T-helper 1 cell treated with Interleukin-12 subunit alpha and Interleukin-12 subunit beta and Interleukin-4 antibody, amounts not matched to agents 30 μg/mL and 1 μg/mL, for 36 hours (primary cell): ENCODE measurements around the gene LCLAT1.
"Not testable (repeated sequence)": the region's sequence is repeated elsewhere in the genome, so short reads cannot be mapped to it uniquely, and the experiment has no call there.

Experiments
- H3K27ac Mint-ChIP-seq: one replicate; pipeline ENCODE4 v1.8.0; 2021; ENCODE audit warnings: mild to moderate bottlenecking, mixed read lengths
- H3K27me3 Mint-ChIP-seq: one replicate; pipeline ENCODE4 v1.8.0; 2021; ENCODE audit warnings: low read depth, mixed read lengths
- H3K36me3 Mint-ChIP-seq: one replicate; pipeline ENCODE4 v1.8.0; 2021; ENCODE audit warnings: low read depth, mixed read lengths
- H3K4me1 Mint-ChIP-seq: one replicate; pipeline ENCODE4 v1.8.0; 2021; ENCODE audit warnings: low read depth, mixed read lengths
- H3K4me3 Mint-ChIP-seq: one replicate; pipeline ENCODE4 v1.8.0; 2021; ENCODE audit warnings: mild to moderate bottlenecking, moderate library complexity, mixed read lengths
- H3K9me3 Mint-ChIP-seq: one replicate; pipeline ENCODE4 v1.8.0; 2021; ENCODE audit warnings: mixed read lengths

LCLAT1 gene

DNA sequence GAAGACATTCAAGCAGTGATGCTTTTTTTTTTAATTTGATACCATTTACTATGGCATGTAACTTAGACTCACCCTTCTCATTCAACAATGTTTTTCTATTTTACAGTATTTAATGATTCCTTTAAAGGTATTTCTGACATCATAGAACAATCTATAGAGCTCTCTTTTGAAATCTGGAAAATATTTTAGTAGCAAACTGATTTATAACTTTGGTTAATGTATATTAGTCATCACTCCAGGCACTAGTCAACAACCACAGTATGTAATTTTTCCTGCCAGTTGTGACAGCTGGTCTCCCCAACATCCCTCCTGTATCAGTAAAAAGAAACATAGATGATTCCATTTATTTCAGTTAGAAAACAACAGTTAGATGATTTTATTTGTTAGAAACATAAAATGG, 122.9 kb downstream of the LCLAT1 start:
- no peaks in the 10 kb centered on the region for H3K27me3 Mint-ChIP-seq
- peaks cover 8% of the 10 kb centered on the region for H3K36me3 Mint-ChIP-seq
- H3K4me3 Mint-ChIP-seq: no peak overlapping the region
- H3K27ac Mint-ChIP-seq: no peak overlapping the region
- H3K4me1 Mint-ChIP-seq: peaks cover 9% of the 10 kb centered on the region
- no peaks in the 10 kb centered on the region for H3K9me3 Mint-ChIP-seq

DNA sequence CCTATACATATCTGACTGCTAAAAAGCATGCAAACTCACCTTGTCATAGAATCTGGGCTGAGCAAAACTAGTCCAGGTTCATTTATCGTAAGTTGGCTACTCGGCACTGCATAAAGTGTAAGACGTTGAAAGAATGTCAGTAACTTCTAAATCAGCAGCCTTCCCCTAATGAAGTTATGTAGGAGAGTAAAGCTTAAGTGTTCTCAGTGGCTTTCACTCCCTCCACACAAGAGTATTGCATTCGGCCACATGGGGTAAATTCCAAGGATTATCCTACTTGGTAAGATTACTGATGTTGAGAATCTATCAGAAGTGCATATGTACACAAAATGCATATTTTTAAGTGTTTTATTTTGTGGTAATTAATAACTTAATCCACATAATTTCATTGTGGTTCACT, 130.1 kb downstream of the LCLAT1 start:
- H3K4me1 Mint-ChIP-seq: peaks cover 2% of the 10 kb centered on the region
- peaks cover 9% of the 10 kb centered on the region for H3K36me3 Mint-ChIP-seq
- no peaks in the 10 kb centered on the region for H3K9me3 Mint-ChIP-seq

DNA sequence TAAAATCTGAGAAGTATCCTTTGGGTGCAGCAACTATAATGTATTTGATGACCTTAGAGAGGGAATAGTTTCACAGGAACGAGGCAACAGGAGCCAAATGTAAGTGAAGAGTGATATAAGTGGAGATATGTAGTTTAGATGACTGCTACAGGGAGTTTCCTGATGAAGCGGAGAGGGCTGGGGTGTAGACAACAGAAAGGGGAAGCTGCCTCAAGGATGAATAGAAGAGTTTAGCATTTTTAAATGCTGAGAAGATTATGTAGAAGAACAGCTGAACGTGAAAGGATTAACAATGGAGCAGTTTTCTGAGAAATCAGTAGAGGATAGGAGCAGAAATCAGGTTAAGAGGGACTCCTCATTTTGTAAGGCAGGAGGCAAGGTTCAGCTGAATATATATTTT, 133.3 kb downstream of the LCLAT1 start:
- Mint-ChIP-seq H3K27me3 (no peaks in the 10 kb centered on the region), H3K9me3 (no peaks in the 10 kb centered on the region), H3K4me1 (peaks cover 2% of the 10 kb centered on the region), H3K4me3 (no peak overlapping the region), H3K27ac (no peak overlapping the region), H3K36me3 (peaks cover 4% of the 10 kb centered on the region)

More for the DNA sequence above, 130.1 kb downstream of the LCLAT1 start:
- no peak overlapping the region for H3K27ac Mint-ChIP-seq
- no peak overlapping the region for H3K4me3 Mint-ChIP-seq
- H3K27me3 Mint-ChIP-seq: no peaks in the 10 kb centered on the region

DNA sequence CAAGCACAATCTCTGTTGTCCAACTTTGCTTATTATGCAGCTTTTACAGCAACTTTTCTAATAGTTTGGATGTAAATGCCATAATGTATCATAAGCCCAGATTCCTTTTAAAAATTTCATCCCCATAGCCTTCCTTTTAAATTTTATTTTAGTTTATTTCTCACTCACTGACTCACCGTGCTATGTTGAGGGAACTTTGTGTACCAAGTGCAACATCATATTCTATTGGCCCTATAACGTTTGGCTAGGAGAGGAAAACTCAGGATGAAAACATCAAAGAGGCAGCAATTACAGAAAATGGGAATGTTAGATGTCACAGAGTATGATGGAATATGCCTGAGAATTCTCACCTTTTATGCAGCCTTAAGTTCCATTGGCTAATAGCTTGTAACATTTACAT, 135.5 kb downstream of the LCLAT1 start:
- Mint-ChIP-seq H3K27ac (no peak overlapping the region), H3K4me1 (peaks cover 2% of the 10 kb centered on the region), H3K27me3 (no peaks in the 10 kb centered on the region), H3K36me3 (peaks cover 6% of the 10 kb centered on the region), H3K4me3 (no peak overlapping the region), H3K9me3 (no peaks in the 10 kb centered on the region)

DNA sequence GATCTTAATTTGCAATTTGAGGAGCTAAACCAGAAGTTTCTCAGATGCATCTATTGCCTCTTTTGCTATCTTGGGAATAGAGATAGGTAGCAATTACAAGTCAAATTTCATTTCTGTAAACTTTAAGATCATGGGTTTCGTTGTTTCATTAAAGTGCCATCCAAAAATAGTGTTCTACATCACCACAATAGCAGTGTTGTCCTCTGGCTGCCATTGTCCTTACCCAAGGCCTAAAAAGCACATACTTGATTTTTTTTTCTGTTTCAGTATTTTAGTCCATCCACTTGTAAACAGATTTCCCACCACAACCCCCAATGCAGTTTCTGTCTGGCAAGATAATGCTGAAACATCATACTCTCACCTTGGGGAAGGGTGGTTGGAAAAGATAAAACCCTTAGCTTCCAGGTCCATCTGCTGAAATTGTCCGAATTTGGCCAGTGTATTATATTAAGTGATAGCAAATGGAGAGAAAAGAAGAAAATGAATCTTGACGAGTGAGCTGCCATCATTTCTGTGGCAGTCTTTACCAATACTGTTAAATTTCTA, 136.2 kb downstream of the LCLAT1 start:
- Mint-ChIP-seq H3K27me3 (no peaks in the 10 kb centered on the region), H3K4me1 (peaks cover 2% of the 10 kb centered on the region), H3K36me3 (peaks cover 8% of the 10 kb centered on the region), H3K4me3 (no peak overlapping the region), H3K27ac (no peak overlapping the region), H3K9me3 (no peaks in the 10 kb centered on the region)

DNA sequence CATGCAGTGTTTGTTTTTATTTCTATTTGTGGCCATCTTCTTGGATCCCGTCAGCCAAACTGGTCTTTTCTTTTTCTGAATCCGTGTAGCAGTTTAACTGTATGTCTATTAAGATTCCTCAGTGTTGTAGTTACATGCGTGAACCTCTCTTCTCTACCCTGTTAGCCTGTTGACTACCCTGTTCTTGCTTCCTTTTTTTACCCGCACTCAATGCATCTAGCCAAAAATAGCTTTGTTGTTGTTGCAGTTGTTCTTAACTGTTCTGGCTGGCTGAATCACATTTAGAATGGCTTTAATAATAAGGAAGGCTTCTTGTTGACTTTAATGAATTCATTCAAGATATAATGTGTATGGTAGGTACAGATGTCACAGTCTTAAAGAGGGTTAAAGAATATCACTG, 137.1 kb downstream of the LCLAT1 start:
- no peak overlapping the region for H3K27ac Mint-ChIP-seq
- H3K4me3 Mint-ChIP-seq: no peak overlapping the region
- no peaks in the 10 kb centered on the region for H3K9me3 Mint-ChIP-seq
- peaks cover 8% of the 10 kb centered on the region for H3K36me3 Mint-ChIP-seq
- H3K4me1 Mint-ChIP-seq: peaks cover 2% of the 10 kb centered on the region
- no peaks in the 10 kb centered on the region for H3K27me3 Mint-ChIP-seq

DNA sequence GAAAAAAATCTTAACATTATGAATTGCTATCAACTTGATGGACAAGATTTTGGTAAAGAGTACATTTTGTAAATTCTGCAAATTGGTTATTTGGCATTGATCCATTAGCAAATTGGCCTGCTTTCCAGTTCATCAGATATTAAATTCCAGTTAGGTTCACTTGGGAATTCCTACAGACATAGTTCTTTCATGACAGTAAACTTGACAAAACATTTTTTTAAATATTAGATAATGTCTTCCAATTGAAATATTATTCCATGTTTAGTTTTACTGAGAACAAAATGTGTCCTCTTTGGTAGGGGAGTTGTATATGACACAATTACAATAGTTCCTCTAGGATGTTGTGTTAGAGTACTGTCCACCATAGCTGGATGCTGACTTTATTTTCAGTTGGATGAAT, 141.9 kb downstream of the LCLAT1 start:
- H3K36me3 Mint-ChIP-seq: peaks cover 10% of the 10 kb centered on the region
- no peaks in the 10 kb centered on the region for H3K27me3 Mint-ChIP-seq
- H3K4me3 Mint-ChIP-seq: no peak overlapping the region
- no peaks in the 10 kb centered on the region for H3K4me1 Mint-ChIP-seq
- no peak overlapping the region for H3K27ac Mint-ChIP-seq
- H3K9me3 Mint-ChIP-seq: no peaks in the 10 kb centered on the region

DNA sequence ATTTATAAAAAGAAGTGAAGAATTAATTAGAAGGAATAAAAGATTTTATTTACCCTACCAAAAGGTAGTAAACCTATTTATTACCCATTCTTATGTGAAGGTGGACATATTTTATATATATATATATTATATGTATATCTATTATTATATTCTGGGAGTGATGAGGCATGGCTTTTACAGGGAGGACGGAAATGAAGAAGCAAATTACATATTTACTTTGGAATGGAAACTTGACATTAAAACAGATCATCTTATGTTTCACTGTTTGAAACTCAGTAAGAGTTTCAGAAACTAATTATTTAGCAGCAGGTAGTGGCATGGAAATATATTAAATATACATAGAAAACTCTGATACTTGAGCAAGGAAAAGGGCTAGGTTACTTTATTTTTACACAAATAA, 143.4 kb downstream of the LCLAT1 start:
- H3K36me3 Mint-ChIP-seq: peaks cover 6% of the 10 kb centered on the region
- H3K4me3 Mint-ChIP-seq: no peak overlapping the region
- H3K4me1 Mint-ChIP-seq: no peaks in the 10 kb centered on the region
- no peaks in the 10 kb centered on the region for H3K27me3 Mint-ChIP-seq
- H3K27ac Mint-ChIP-seq: no peak overlapping the region
- H3K9me3 Mint-ChIP-seq: no peaks in the 10 kb centered on the region

DNA sequence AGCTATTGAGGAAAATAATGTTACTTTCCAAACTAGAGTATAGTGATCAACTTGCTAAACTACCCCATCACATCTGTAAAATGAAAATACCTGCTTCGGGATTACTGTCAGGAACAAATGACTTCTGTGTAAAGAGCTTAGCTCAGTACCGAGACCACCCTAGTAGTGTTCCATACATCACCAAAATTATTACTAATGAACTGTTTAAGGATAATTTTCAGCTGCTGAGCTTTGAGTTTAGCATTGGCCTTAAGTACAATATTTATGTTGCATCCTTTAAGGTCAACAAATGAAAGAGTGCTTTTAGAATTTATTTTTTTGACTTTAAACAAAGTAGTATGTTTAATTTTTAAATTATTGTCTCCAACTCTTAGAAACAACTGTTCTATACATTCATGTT, 144.1 kb downstream of the LCLAT1 start:
- Mint-ChIP-seq H3K4me3 (no peak overlapping the region), H3K9me3 (no peaks in the 10 kb centered on the region), H3K36me3 (peaks cover 4% of the 10 kb centered on the region), H3K27ac (no peak overlapping the region), H3K27me3 (no peaks in the 10 kb centered on the region), H3K4me1 (no peaks in the 10 kb centered on the region)

DNA sequence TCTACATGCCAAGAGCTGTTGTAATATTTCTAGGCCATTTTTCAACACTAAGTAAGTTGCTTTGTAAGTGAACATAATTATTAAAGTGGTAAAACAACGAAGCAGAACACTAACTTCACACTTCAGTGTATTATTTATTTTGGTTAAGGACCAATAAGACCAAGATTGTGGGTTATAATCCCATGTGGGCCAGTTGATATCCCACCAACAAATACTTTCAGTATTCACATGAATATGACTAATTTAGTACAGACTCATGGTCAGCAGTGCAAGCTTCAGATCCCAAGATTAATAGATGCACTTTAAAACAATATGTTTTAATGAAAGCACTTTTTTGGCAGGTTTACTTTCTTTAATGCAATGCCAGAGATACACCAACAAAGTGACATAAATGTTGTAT, 154.3 kb downstream of the LCLAT1 start:
- no peak overlapping the region for H3K27ac Mint-ChIP-seq
- no peaks in the 10 kb centered on the region for H3K27me3 Mint-ChIP-seq
- H3K4me3 Mint-ChIP-seq: no peak overlapping the region
- H3K36me3 Mint-ChIP-seq: peaks cover 21% of the 10 kb centered on the region
- H3K4me1 Mint-ChIP-seq: no peaks in the 10 kb centered on the region
- H3K9me3 Mint-ChIP-seq: peaks cover 23% of the 10 kb centered on the region

DNA sequence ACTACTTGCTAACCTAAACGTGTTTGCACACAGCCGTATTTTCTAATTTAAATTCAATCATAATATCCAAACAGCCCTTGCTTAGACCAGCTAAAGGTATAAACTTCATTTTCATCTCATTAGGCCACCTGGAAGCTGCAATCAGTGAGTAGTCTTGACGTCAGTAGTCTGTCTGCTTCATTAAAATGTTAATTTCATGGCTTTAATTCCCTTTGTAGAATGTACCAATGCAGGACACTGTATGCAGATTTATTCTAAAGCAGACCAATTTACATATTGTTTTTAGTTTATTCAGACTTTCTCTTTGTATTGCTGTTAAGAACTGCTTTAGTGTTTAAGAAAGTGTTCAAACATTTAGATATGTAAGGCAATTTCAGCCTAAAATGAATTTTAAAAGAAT, 158.2 kb downstream of the LCLAT1 start:
- Mint-ChIP-seq H3K27me3 (no peaks in the 10 kb centered on the region), H3K9me3 (peaks cover 5% of the 10 kb centered on the region), H3K36me3 (peaks cover 9% of the 10 kb centered on the region), H3K4me3 (no peak overlapping the region), H3K4me1 (no peaks in the 10 kb centered on the region), H3K27ac (no peak overlapping the region)

DNA sequence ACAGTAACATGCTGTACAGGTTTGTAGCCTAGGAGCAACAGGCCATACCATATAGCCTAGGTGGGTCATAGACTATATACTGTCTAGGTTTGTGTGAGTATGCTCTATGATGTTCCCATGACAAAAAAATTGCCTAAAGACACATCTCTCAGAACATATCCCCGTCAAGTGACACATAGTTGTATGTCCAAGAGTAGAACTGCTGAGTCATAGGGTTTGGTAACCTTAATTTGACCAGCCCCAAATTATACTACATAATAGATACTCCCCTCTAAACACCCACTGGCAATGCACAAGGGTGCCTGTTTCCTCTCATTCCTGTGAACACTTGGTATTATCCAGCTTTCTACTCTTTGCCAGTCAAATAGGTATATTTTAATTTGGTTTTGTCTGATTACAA, 161.6 kb downstream of the LCLAT1 start:
- Mint-ChIP-seq H3K27ac (no peak overlapping the region), H3K4me1 (peaks cover 2% of the 10 kb centered on the region), H3K9me3 (no peaks in the 10 kb centered on the region), H3K27me3 (no peaks in the 10 kb centered on the region), H3K36me3 (peaks cover 2% of the 10 kb centered on the region), H3K4me3 (no peak overlapping the region)

DNA sequence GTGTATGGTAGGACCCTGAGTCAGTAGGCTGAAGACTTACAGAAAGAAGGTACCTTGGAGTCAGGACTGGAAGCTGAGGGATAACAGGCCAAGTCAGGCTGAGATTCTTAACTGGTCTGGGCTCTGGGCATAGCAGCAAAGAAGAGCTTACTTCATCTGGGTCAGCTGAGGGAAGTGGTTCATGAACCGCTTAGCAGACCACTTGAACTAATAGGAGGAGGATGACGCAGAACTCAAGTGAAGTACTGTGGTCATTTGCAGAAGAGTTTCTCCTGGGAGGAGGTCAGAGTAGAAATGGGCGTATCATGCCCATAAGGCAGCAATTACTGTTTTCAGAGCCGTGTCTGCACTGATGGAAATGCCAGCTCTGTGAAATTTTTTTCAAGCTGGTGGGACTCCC, 164.5 kb downstream of the LCLAT1 start:
- H3K27ac Mint-ChIP-seq: no peak overlapping the region
- no peak overlapping the region for H3K4me3 Mint-ChIP-seq
- no peaks in the 10 kb centered on the region for H3K27me3 Mint-ChIP-seq
- no peaks in the 10 kb centered on the region for H3K9me3 Mint-ChIP-seq
- H3K4me1 Mint-ChIP-seq: peaks cover 2% of the 10 kb centered on the region
- peaks cover 2% of the 10 kb centered on the region for H3K36me3 Mint-ChIP-seq

DNA sequence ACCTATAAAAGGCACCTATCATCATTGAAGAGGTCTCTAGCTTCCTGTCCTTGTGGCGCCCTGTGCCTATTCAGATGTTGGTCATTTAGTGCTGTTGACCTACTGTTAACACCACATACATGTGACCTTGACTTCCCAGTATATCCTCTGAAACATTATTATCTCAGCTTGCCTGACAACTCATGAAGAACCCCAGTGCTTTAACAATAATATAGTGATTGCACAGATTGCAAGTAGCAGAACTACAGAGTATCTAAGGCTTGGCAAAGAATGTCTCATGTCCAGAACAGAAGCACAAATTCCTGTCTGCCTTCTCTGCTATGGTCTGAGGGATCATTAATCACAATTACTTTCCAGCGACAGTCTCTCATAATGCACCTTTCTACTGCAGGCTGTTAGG, 165.3 kb downstream of the LCLAT1 start:
- Mint-ChIP-seq H3K27me3 (no peaks in the 10 kb centered on the region), H3K4me1 (peaks cover 2% of the 10 kb centered on the region), H3K27ac (no peak overlapping the region), H3K4me3 (no peak overlapping the region), H3K36me3 (peaks cover 2% of the 10 kb centered on the region), H3K9me3 (no peaks in the 10 kb centered on the region)

DNA sequence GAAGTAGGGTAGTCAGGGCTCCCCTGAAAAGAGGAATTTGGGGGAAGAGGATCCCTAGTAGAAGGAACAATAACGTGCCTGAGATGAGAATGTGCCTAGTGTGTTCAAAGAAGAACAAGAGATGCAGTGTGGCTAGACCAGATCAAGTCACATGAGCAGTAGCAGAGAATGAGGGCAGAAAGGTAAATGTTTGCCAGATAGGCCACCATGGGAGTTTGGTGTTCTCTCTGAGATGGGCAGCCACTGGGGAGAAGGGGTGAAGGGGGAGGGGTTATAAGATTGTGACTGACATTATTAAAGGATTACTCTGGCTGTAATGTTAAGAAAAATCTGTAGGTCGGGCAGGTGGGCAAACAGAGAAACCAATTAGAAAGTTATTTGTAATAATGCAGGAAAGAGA, 166.0 kb downstream of the LCLAT1 start:
- H3K27me3 Mint-ChIP-seq: no peaks in the 10 kb centered on the region
- H3K27ac Mint-ChIP-seq: no peak overlapping the region
- no peak overlapping the region for H3K4me3 Mint-ChIP-seq
- H3K9me3 Mint-ChIP-seq: no peaks in the 10 kb centered on the region
- peaks cover 2% of the 10 kb centered on the region for H3K4me1 Mint-ChIP-seq
- H3K36me3 Mint-ChIP-seq: peaks cover 2% of the 10 kb centered on the region

DNA sequence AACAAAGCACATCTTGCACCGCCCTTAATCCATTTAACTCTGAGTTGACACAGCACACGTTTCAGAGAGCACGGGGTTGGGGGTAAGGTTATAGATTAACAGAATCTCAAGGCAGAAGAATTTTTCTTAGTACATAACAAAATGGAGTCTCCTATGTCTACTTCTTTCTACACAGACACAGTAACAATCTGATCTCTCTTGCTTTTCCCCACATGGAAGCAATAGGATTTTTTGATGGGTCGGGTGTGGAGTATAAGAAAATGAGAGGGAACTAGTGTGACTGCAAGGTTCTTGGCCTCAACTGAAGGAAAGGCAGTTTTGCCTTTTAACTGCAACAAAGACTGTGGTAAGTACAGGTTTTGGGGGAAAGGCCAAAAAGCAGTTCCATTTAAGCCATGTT, 167.2 kb downstream of the LCLAT1 start:
- H3K27ac Mint-ChIP-seq, H3K27me3 Mint-ChIP-seq, H3K36me3 Mint-ChIP-seq, H3K9me3 Mint-ChIP-seq, H3K4me1 Mint-ChIP-seq, H3K4me3 Mint-ChIP-seq: not testable (repeated sequence)
